SK-N-SH (cell line): ENCODE results near the gene LZTFL1. TPM values are rescaled to one million over a fixed set of nuclear protein-coding genes. Genes with fewer than 3 reads are reported as not detected.

ENCODE experiments used
- CTCF ChIA-PET: fragments of 300-600, 350-600 bp; formaldehyde crosslinking; extraction: SDS; loops from one replicate; lab custom pipeline; 2021; lab: Yijun Ruan, JAX
- POLR2A ChIA-PET: fragments of 350-600 bp; sonication (Branson Sonifier 250); formaldehyde crosslinking; extraction: SDS; loops from one replicate; lab custom pipeline; 2020; ENCODE audit warnings: antibody characterized with exemption, inconsistent platforms; lab: Yijun Ruan, JAX
- DNase-seq: peaks from one replicate; pipeline ENCODE4 v3.0.0; 2012
- H2AFZ ChIP-seq: fragments of 200-600 bp; sonication (generic); 2 replicates; pipeline ENCODE4 v1.8.1; 2016; ENCODE audit warnings: antibody characterized with exemption, mild to moderate bottlenecking, low read depth
- H3F3A ChIP-seq: fragments of 200-600 bp; sonication (generic); replicated peaks from 2 replicates; pipeline ENCODE3; 2016; ENCODE audit warnings: antibody characterized with exemption, mild to moderate bottlenecking; ENCODE audit not compliant: insufficient read depth
- H3K27ac ChIP-seq, 2 experiments: fragments of 200-500 bp in 1 of 2; fragments of 200-600 bp in 1 of 2; sonication (Bioruptor generic) in 1 of 2; sonication (generic), shearing (Covaris generic) in 1 of 2; 2 replicates each; pipeline versions ENCODE4 v1.5.1 to v1.6.1; 2014 to 2016; ENCODE audit warnings: low read depth in 2 of 2, inconsistent platforms in 1 of 2, low read length in 1 of 2, mild to moderate bottlenecking in 1 of 2, mixed read lengths in 1 of 2
- H3K27me3 ChIP-seq: fragments of 200-600 bp; sonication (generic), shearing (Covaris generic); 2 replicates; pipeline ENCODE4 v1.6.1; 2016; ENCODE audit warnings: mixed run types; ENCODE audit not compliant: insufficient read depth
- H3K36me3 ChIP-seq, 2 experiments: fragments of 200-500 bp in 1 of 2; fragments of 200-600 bp in 1 of 2; sonication (Bioruptor generic) in 1 of 2; sonication (generic) in 1 of 2; replicated peaks in 1 of 2; 2 replicates each; pipeline versions ENCODE3 to v1.5.1; 2014 to 2016; ENCODE audit warnings: low read length in 1 of 2, mild to moderate bottlenecking in 1 of 2; ENCODE audit not compliant: insufficient read depth in 2 of 2, control insufficient read depth in 1 of 2
- H3K4me1 ChIP-seq, 2 experiments: fragments of 200-500 bp in 1 of 2; fragments of 200-600 bp in 1 of 2; sonication (Bioruptor generic) in 1 of 2; sonication (generic), shearing (Covaris generic) in 1 of 2; 2 replicates each; pipeline versions ENCODE4 v1.5.1 to v1.6.1; 2014 to 2016; ENCODE audit warnings: low read depth in 1 of 2, low read length in 1 of 2, mixed run types in 1 of 2; ENCODE audit not compliant: insufficient read depth in 2 of 2, control insufficient read depth in 1 of 2
- H3K4me2 ChIP-seq: fragments of 200-600 bp; sonication (generic), shearing (Covaris generic); 2 replicates; pipeline ENCODE4 v1.6.1; 2017; ENCODE audit warnings: mixed run types
- H3K4me3 ChIP-seq, 2 experiments: fragments of 200-500 bp in 1 of 2; fragments of 200-600 bp in 1 of 2; sonication (Bioruptor generic) in 1 of 2; sonication (generic), shearing (Covaris generic) in 1 of 2; 2 replicates each; pipeline versions ENCODE4 v1.5.1 to v1.8.1; 2014 to 2016; ENCODE audit warnings: low read depth in 2 of 2, inconsistent platforms in 1 of 2, low read length in 1 of 2, mild to moderate bottlenecking in 1 of 2, mixed read lengths in 1 of 2, moderate library complexity in 1 of 2
- H3K79me2 ChIP-seq: fragments of 200-600 bp; sonication (generic); 2 replicates; pipeline ENCODE4 v1.8.1; 2017; ENCODE audit warnings: mild to moderate bottlenecking; ENCODE audit not compliant: insufficient read depth
- H3K9ac ChIP-seq: fragments of 200-600 bp; sonication (generic); 2 replicates; pipeline ENCODE4 v1.6.1; 2017; ENCODE audit warnings: mixed run types
- H3K9me2 ChIP-seq: fragments of 200-600 bp; sonication (generic); 2 replicates; pipeline ENCODE4 v1.6.1; 2017; ENCODE audit warnings: mixed run types
- H3K9me3 ChIP-seq: fragments of 200-600 bp; sonication (generic); 2 replicates; pipeline ENCODE4 v1.6.1; 2017; ENCODE audit warnings: mixed run types, mild to moderate bottlenecking, moderate library complexity
- H4K20me1 ChIP-seq: fragments of 200-600 bp; sonication (generic); 2 replicates; pipeline ENCODE4 v1.6.1; 2017; ENCODE audit warnings: mild to moderate bottlenecking, mixed run types; ENCODE audit not compliant: insufficient read depth
- CHD2 ChIP-seq: fragments of 150-350 bp; IDR thresholded peaks from 2 replicates; pipeline ENCODE4 v1.6.1; 2018; ENCODE audit warnings: low read length; ENCODE audit not compliant: partially characterized antibody
- EZH2phosphoT487 ChIP-seq: fragments of 200-600 bp; sonication (generic); IDR thresholded peaks from 2 replicates; pipeline ENCODE4 v1.6.1; 2017; ENCODE audit warnings: low read depth, mixed run types, mild to moderate bottlenecking, antibody characterized with exemption, moderate library complexity, borderline replicate concordance
- FOXJ3 ChIP-seq: sonication (generic); formaldehyde crosslinking; IDR thresholded peaks from 2 replicates; pipeline ENCODE4 v1.5.1; 2020; ENCODE audit warnings: mild to moderate bottlenecking, missing genetic modification reagents
- GATA2 ChIP-seq: sonication (generic); formaldehyde crosslinking; IDR thresholded peaks from 2 replicates; pipeline ENCODE4 v1.5.0; 2020; ENCODE audit warnings: mild to moderate bottlenecking, missing genetic modification reagents
- MXI1 ChIP-seq: IDR thresholded peaks from 2 replicates; pipeline ENCODE4 v1.6.1; 2012; ENCODE audit warnings: mild to moderate bottlenecking, low read depth, low read length, improper control_type of control experiment
- NFIC ChIP-seq: IDR thresholded peaks from 2 replicates; pipeline ENCODE4 v1.4.0; 2012; ENCODE audit warnings: borderline replicate concordance
- NRF1 ChIP-seq: IDR thresholded peaks from 2 replicates; pipeline ENCODE4 v1.6.1; 2012; ENCODE audit warnings: low read depth, mild to moderate bottlenecking, low read length
- POLR2AphosphoS5 ChIP-seq: IDR thresholded peaks from 2 replicates; pipeline ENCODE4 v1.6.1; 2012; ENCODE audit warnings: low read depth, low read length
- RXRA ChIP-seq: IDR thresholded peaks from 2 replicates; pipeline ENCODE4 v1.4.0; 2012; ENCODE audit warnings: low read depth, mild to moderate bottlenecking, borderline replicate concordance
- SMC3 ChIP-seq: IDR thresholded peaks from 2 replicates; pipeline ENCODE4 v1.6.1; 2012; ENCODE audit warnings: low read depth, low read length, improper control_type of control experiment
- TAF1 ChIP-seq: IDR thresholded peaks from 2 replicates; pipeline ENCODE4 v1.6.1; 2012; ENCODE audit warnings: low read depth, mild to moderate bottlenecking, low read length, moderate library complexity, borderline replicate concordance
- TEAD4 ChIP-seq: IDR thresholded peaks from 2 replicates; pipeline ENCODE4 v1.4.0; 2012; ENCODE audit warnings: mild to moderate bottlenecking, borderline replicate concordance; ENCODE audit not compliant: insufficient read depth
- WGBS: methylation state at CpG from one replicate; pipeline ENCODE4 v1.1.6; 2017; ENCODE audit warnings: low lambda C conversion rate; 5-methylcytosine and 5-hydroxymethylcytosine counted together
- polyA plus RNA-seq, 3 experiments: library from polyadenylated mRNA; depleted of rRNA; stranded (reverse); fragments of >200 nt; gene quantifications; 2 replicates each; pipeline ENCODE4 v1.2.3, GENCODE V29; 2012
- TF ChIP-seq, protein P1 (sequence below): fragments of 200-600 bp; sonication (generic); IDR thresholded peaks from 2 replicates; pipeline ENCODE4 v1.6.1; 2017; ENCODE audit warnings: antibody characterized with exemption, mild to moderate bottlenecking, moderate library complexity
- TF ChIP-seq, protein P2 (sequence below): IDR thresholded peaks from 2 replicates; pipeline ENCODE4 v1.4.0; 2012; ENCODE audit warnings: low read depth
- TF ChIP-seq, protein P3 (sequence below): IDR thresholded peaks from 2 replicates; pipeline ENCODE4; 2012
- TF ChIP-seq, protein P4 (sequence below): fragments of 150-350 bp; IDR thresholded peaks from 2 replicates; pipeline ENCODE4 v1.6.1; 2016; ENCODE audit warnings: mild to moderate bottlenecking, low read depth, low read length
- TF ChIP-seq, protein P5 (sequence below): IDR thresholded peaks from 2 replicates; pipeline ENCODE4 v1.4.0; 2012; ENCODE audit warnings: low read depth, borderline replicate concordance

LZTFL1 gene
- polyA plus RNA-seq, 1 of the 3 experiments (the other 2 are of a cell fraction): 11.9 TPM

DNA sequence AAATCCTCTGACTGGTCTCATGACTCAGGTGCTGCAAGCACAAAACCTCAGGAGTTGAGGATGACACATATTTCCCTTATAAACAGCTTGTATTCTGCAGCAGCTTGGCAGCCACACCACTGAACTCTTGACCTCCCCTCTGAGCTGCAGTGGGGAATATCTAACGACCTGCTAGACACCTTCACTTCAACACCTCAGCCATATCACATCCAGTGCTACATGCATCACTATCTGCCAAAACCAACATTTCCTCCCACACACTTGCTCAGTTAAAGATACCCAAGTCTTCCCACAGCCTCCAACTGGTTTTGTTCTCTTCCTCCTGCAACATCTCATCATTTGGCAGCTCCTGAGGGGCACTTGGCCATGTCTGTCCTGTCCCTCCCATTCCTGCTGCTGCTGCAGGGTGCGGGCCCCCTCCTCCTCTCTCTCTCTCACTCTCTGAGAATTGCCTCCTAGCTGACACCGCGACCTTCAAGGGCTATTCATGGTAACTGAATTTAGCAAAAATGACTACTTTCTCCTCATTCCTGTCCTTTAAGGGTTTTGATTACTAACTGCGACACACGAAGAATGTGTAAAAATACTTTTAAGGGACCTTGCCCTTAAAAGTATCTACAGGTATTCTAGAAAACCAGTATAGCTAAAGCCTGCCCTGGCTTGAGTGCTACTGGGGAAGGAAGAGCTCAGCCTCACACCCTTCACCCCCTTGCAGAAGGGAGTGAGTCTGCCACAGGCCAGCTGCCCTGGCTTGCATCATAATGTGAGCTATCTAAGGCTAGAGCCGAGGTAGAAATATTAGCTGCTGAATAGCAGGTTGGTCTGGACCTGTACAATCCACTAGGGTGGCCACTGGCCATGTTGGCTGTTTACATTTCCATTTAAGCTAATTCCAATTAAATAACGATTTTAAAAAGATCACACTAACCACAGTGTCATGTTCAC, 39.4 kb upstream of the LZTFL1 start:
- DNase-seq: no peak
- 58% methylated on average over 8 of the region's 8 CpGs for WGBS
- POLR2A ChIA-PET: no interaction called here

More for the DNA sequence above, 39.4 kb upstream of the LZTFL1 start:
- H3K27ac ChIP-seq: no peak overlapping the region
- CTCF ChIA-PET: interaction anchor here (0.9 to 2.3 kb wide), 3 partner anchors 20 to 120 kb away, joined by 3 to 6 read pairs (median 3); no protein-coding TSS in a partner anchor
- no peak for TF ChIP-seq RXRA
- TF ChIP-seq EZH2phosphoT487: no peak
- TF ChIP-seq, protein P1, sequence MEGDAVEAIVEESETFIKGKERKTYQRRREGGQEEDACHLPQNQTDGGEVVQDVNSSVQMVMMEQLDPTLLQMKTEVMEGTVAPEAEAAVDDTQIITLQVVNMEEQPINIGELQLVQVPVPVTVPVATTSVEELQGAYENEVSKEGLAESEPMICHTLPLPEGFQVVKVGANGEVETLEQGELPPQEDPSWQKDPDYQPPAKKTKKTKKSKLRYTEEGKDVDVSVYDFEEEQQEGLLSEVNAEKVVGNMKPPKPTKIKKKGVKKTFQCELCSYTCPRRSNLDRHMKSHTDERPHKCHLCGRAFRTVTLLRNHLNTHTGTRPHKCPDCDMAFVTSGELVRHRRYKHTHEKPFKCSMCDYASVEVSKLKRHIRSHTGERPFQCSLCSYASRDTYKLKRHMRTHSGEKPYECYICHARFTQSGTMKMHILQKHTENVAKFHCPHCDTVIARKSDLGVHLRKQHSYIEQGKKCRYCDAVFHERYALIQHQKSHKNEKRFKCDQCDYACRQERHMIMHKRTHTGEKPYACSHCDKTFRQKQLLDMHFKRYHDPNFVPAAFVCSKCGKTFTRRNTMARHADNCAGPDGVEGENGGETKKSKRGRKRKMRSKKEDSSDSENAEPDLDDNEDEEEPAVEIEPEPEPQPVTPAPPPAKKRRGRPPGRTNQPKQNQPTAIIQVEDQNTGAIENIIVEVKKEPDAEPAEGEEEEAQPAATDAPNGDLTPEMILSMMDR: no peak
- no peak for TF ChIP-seq SMC3
- TF ChIP-seq, protein P2, sequence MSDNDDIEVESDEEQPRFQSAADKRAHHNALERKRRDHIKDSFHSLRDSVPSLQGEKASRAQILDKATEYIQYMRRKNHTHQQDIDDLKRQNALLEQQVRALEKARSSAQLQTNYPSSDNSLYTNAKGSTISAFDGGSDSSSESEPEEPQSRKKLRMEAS: no peak
- TF ChIP-seq, protein P3, sequence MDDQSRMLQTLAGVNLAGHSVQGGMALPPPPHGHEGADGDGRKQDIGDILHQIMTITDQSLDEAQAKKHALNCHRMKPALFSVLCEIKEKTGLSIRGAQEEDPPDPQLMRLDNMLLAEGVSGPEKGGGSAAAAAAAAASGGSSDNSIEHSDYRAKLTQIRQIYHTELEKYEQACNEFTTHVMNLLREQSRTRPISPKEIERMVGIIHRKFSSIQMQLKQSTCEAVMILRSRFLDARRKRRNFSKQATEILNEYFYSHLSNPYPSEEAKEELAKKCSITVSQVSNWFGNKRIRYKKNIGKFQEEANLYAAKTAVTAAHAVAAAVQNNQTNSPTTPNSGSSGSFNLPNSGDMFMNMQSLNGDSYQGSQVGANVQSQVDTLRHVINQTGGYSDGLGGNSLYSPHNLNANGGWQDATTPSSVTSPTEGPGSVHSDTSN: no peak
- TF ChIP-seq, protein P4, sequence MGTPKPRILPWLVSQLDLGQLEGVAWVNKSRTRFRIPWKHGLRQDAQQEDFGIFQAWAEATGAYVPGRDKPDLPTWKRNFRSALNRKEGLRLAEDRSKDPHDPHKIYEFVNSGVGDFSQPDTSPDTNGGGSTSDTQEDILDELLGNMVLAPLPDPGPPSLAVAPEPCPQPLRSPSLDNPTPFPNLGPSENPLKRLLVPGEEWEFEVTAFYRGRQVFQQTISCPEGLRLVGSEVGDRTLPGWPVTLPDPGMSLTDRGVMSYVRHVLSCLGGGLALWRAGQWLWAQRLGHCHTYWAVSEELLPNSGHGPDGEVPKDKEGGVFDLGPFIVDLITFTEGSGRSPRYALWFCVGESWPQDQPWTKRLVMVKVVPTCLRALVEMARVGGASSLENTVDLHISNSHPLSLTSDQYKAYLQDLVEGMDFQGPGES: no peak
- no peak for TF ChIP-seq GATA2
- no peak for TF ChIP-seq CHD2
- no peak for TF ChIP-seq TEAD4
- TF ChIP-seq TAF1: no peak
- TF ChIP-seq FOXJ3: no peak
- TF ChIP-seq POLR2AphosphoS5: no peak
- TF ChIP-seq NRF1: no peak
- TF ChIP-seq, protein P5, sequence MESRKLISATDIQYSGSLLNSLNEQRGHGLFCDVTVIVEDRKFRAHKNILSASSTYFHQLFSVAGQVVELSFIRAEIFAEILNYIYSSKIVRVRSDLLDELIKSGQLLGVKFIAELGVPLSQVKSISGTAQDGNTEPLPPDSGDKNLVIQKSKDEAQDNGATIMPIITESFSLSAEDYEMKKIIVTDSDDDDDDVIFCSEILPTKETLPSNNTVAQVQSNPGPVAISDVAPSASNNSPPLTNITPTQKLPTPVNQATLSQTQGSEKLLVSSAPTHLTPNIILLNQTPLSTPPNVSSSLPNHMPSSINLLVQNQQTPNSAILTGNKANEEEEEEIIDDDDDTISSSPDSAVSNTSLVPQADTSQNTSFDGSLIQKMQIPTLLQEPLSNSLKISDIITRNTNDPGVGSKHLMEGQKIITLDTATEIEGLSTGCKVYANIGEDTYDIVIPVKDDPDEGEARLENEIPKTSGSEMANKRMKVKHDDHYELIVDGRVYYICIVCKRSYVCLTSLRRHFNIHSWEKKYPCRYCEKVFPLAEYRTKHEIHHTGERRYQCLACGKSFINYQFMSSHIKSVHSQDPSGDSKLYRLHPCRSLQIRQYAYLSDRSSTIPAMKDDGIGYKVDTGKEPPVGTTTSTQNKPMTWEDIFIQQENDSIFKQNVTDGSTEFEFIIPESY: no peak
- no peak for TF ChIP-seq NFIC
- TF ChIP-seq MXI1: no peak
- TF ChIP-seq, all 33 proteins: peak for 0
- no peaks in the 10 kb centered on the region; a peak in 1 of 4 replicates for H3K4me1 ChIP-seq
- H3K9ac ChIP-seq: no peak overlapping the region
- no peaks in the 10 kb centered on the region for H3F3A ChIP-seq
- H2AFZ ChIP-seq: no peak overlapping the region
- no peaks in the 10 kb centered on the region for H3K9me2 ChIP-seq
- no peak overlapping the region; the same call in 1 of the 2 replicates for H3K4me2 ChIP-seq
- H3K9me3 ChIP-seq: no peaks in the 10 kb centered on the region
- H3K4me3 ChIP-seq: no peak overlapping the region
- no peaks in the 10 kb centered on the region for H3K79me2 ChIP-seq
- no peaks in the 10 kb centered on the region for H4K20me1 ChIP-seq
- no peaks in the 10 kb centered on the region for H3K27me3 ChIP-seq
- no peaks in the 10 kb centered on the region for H3K36me3 ChIP-seq
